RPMI7951 (cell line): ENCODE results near the gene TRIM3. TPM values are rescaled to one million over a fixed set of nuclear protein-coding genes. Genes with fewer than 3 reads are reported as not detected.

Source experiments
- DNase-seq: peaks from one replicate; pipeline ENCODE4 v3.0.0-alpha.2; 2012; ENCODE audit warnings: low read depth
- total RNA-seq: library from RNA; depleted of rRNA; stranded (reverse); fragments of >200 nt; shearing (Covaris generic); gene quantifications from 2 replicates; pipeline ENCODE4 v1.2.3, GENCODE V29; 2014; rRNA removed

TRIM3 gene
- total RNA-seq, 1 experiment from 2014 or later, result 11.3 TPM

DNA sequence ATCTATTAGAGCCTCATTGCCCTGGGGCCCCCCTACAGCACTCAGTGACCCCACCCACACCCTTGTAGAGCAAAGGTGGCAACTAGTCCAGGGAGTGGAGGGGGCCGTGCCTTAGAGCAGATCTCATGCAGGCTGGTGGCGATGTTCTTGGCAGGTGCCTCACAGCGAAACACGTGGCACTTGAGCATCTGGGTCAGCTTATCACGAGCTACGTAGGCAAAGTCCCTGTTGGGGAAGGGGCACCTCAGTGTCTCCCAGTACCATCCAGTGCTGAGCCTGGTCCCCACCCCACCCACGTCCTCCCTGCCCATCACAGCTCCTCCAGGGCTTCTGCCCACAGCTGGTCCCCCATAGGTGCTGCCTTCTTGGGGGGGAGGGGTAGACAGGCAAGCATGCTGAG lies 72.3 kb downstream of the TRIM3 start:
- no peak for DNase-seq

DNA sequence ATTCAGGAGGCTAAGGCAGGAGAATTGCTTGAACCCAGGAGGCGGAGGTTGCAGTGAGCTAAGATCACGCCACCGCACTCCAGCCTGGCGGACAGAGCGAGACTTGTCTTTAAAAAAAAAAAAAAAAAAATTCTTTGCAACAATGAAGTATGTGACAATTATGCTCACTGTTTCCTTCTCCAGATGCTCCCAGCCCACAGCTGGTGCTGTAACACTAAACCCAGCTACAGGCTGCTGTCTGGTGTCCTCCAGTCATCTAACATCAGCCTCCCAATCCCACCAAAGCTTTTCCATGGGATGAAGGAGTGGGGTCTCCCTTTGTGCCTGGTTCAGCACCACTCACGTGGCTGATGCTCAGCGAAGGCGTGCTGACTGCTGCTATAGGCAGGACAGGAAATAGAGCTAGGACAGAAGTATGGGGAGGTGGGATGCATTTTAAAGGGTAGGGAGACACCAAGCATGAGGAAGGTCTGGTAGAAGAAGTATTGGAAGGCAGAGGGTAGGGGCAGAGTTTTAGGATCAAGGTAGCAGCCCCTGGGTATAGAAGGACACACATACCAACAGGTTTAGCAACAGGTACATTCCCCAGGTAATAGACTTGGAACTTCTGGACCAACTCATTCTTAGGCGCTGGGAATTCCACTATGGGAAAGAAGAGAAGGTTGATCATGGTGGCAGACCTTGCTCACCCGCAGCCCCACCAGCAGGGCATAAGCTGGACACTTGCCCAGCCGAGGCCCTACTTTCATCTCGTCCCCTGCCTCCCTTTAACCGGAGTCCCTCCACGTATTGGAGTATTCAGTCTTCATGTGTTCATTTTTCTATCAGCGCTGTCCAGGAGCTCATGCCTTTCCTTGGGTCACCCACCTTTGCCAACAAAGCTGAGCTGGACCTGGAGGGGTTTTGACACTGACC lies 73.1 kb downstream of the TRIM3 start:
- DNase-seq, result no peak

Other genes with a start within 250 kb of the TRIM3 start
- gene FHIP1B, start 239.3 kb downstream of the TRIM3 start, total RNA-seq, result 4.8 and 6.4 TPM in 2 replicates
- gene CNGA4, start 234.9 kb downstream of the TRIM3 start, total RNA-seq, result not detected in 2 replicates
- gene CCKBR, start 214.1 kb downstream of the TRIM3 start, total RNA-seq, result not detected in 2 replicates
- 200 and 367 TPM in 2 replicates for gene CAVIN3, start 153.4 kb downstream of the TRIM3 start, total RNA-seq
- 40.0 and 45.3 TPM in 2 replicates for gene SMPD1, start 83.5 kb downstream of the TRIM3 start, total RNA-seq
- gene APBB1, start 54.8 kb downstream of the TRIM3 start, total RNA-seq, result 17.3 and 22.1 TPM in 2 replicates
- gene HPX, start 33.0 kb downstream of the TRIM3 start, total RNA-seq, result 0.48 TPM in 1 of 2 replicates, not detected in the other
- 52.5 and 54.5 TPM in 2 replicates for gene ARFIP2, start 7.4 kb upstream of the TRIM3 start, total RNA-seq
- 26.2 and 30.7 TPM in 2 replicates for gene TIMM10B, start 7.6 kb upstream of the TRIM3 start, total RNA-seq
- gene DNHD1, start 23.3 kb upstream of the TRIM3 start, total RNA-seq, result 1.5 and 1.7 TPM in 2 replicates
- gene RRP8, start 129.7 kb upstream of the TRIM3 start, total RNA-seq, result 14.0 and 20.7 TPM in 2 replicates
- 226 and 231 TPM in 2 replicates for gene ILK, start 129.8 kb upstream of the TRIM3 start, total RNA-seq
- 44.5 and 81.9 TPM in 2 replicates for gene TAF10, start 138.3 kb upstream of the TRIM3 start, total RNA-seq
- gene TPP1, start 145.5 kb upstream of the TRIM3 start, total RNA-seq, result 20.3 and 22.6 TPM in 2 replicates
- gene DCHS1, start 181.9 kb upstream of the TRIM3 start, total RNA-seq, result 3.8 and 4.3 TPM in 2 replicates
- 98.0 and 98.4 TPM in 2 replicates for gene MRPL17, start 209.4 kb upstream of the TRIM3 start, total RNA-seq